VCaP (cell line): ENCODE results near the gene CMTM5.

Source experiments
- H3K27ac ChIP-seq: fragments of 450-650 bp; 2 replicates; pipeline ENCODE4 v1.5.1; 2017
- CTCF ChIP-seq: fragments of 450-650 bp; conservative IDR thresholded peaks from 2 replicates; pipeline ENCODE4 v1.5.1; 2017; ENCODE audit warnings: mild to moderate bottlenecking, moderate library complexity

Gene CMTM5

DNA sequence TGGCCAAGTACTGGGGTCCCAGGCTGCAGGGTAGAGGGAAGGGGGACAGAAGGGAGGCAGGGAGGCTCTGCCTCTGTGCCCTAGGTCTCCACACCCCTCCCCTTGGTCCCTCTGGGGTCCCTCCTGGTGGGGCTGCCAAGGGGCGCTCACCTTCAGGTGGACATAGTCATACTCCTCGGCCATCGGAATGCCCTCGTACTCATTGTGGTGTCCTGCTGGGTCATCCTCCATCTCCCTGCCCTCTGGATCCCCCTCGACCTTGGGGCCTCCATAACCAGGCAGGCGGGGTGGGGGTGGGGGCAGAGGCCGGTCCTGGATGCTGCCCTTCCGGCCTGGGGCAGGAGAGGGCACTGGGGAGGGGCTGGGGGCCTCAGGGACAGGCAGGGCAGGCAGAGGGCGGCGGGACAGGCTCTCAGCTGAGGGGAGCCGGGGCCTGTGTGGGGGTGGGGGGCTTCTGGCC, 17.6 kb upstream of the CMTM5 start:
- no peak for TF ChIP-seq CTCF
- no peak overlapping the region for H3K27ac ChIP-seq

DNA sequence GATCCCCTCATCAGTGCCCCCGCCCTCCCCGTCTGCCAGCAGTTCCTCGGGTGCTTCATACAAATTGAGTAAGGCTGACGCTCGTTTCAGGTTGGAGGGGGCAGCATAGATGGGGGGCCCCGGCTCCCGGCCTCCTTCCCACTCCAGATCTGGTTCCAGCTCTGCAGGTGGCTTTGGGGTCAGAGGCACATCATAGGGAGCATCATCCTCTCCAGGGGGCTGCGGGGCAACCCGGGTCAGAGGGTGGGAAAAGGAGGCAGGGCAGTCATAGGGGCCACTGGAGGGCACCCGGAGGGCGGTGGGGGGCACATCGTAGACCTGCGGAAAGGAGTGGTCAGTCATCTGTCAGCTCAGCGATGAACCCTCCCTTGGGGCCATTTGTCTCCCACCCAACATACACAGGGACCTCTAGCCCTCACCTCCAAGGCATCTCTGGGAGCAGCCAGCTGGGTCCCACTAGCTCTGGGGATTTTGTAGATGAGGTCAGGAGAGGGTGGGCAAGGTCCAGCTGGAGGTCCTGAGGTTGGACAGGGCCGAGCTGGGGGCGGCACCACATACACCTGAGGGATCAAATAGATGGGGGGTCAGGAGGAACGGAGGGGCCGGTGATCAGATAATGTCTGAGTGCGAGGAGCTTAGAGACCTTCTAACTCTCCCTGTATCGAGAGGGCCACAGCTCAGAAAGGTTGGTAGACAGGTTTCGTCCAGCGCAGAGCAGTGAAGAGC, 17.0 kb upstream of the CMTM5 start:
- no peak for TF ChIP-seq CTCF

GRCh38 chr14:23360496-23360895, 16.4 kb upstream of the CMTM5 start:
- H3K27ac ChIP-seq, result no peak overlapping the region
- no peak for TF ChIP-seq CTCF

More for the DNA sequence above, 17.0 kb upstream of the CMTM5 start:
- no peak overlapping the region for H3K27ac ChIP-seq

GRCh38 chr14:23361320-23361719, 15.5 kb upstream of the CMTM5 start:
- no peak for TF ChIP-seq CTCF
- H3K27ac ChIP-seq, result no peak overlapping the region

DNA sequence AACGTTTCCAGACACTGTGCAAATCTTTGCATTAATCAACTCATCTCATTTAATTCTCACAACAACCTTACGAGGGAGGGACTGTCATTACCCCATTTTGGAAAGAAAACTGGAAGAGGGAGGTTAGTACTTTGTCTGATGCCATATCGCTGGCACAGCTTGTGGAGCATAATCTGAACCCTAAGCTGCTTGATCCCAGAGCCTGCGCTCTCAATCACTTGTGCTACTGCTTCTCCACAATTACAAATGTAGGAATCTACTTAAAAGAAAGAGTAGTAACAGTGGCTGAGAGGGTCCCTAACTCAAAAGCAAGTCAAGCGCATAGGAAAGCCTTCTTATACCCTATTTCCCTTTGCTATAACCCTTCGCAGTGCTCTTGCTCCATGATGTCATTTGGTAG, 15.1 kb upstream of the CMTM5 start:
- no peak for TF ChIP-seq CTCF
- H3K27ac ChIP-seq, result no peak overlapping the region

GRCh38 chr14:23362200-23362599, 14.6 kb upstream of the CMTM5 start:
- TF ChIP-seq CTCF, result peak; percentile 49
- H3K27ac ChIP-seq, result no peak overlapping the region

GRCh38 chr14:23364164-23365035, 12.4 kb upstream of the CMTM5 start:
- H3K27ac ChIP-seq, result no peak overlapping the region
- TF ChIP-seq CTCF, result no peak
